Subcutaneous abdominal adipose tissue (tissue), 5 donors: Measurements from ENCODE around the gene BTBD7.

ENCODE experiments used
- H3K27ac ChIP-seq: one replicate; pipeline ENCODE4 v1.7.0; 2013; ENCODE audit warnings: low read depth, mild to moderate bottlenecking, inconsistent platforms, low read length, moderate library complexity
- H3K27me3 ChIP-seq, 5 donors: one replicate each; pipeline ENCODE4 v1.7.0; 2013; ENCODE audit warnings: low read length in 5 of 5, inconsistent platforms in 1 of 5; ENCODE audit not compliant: control insufficient read depth in 5 of 5, insufficient read depth in 4 of 5
- H3K36me3 ChIP-seq, 5 donors: one replicate each; pipeline ENCODE4 v1.7.0; 2013; ENCODE audit warnings: low read length in 5 of 5; ENCODE audit not compliant: control insufficient read depth in 5 of 5, insufficient read depth in 5 of 5
- H3K4me1 ChIP-seq, 5 donors: one replicate each; pipeline ENCODE4 v1.7.0; 2013; ENCODE audit warnings: low read length in 5 of 5, mild to moderate bottlenecking in 3 of 5, moderate library complexity in 1 of 5; ENCODE audit not compliant: control insufficient read depth in 5 of 5, insufficient read depth in 5 of 5
- H3K4me3 ChIP-seq, 5 donors: one replicate each; pipeline ENCODE4 v1.7.0; 2013; ENCODE audit warnings: low read length in 5 of 5, low read depth in 1 of 5
- H3K9ac ChIP-seq, 5 donors: one replicate each; pipeline ENCODE4 v1.7.0; 2013; ENCODE audit warnings: low read length in 5 of 5, mild to moderate bottlenecking in 4 of 5, moderate library complexity in 3 of 5
- H3K9me3 ChIP-seq, 5 donors: one replicate each; pipeline ENCODE4 v1.7.0; 2013; ENCODE audit warnings: low read length in 5 of 5; ENCODE audit not compliant: control insufficient read depth in 5 of 5
- donor health status: healthy.
- donor health status: healthy.
- donor health status: healthy.
- donor health status: healthy.
- donor health status: healthy.

The BTBD7 gene

GRCh38 chr14:93304771-93305170 lies 28.1 kb downstream of the BTBD7 start:
- H3K36me3 ChIP-seq, result no peaks in the 10 kb centered on the region
- H3K4me3 ChIP-seq, result no peak overlapping the region
- H3K9me3 ChIP-seq, result no peaks in the 10 kb centered on the region
- H3K4me1 ChIP-seq, result peaks cover 2 to 41% (median 36%) of the 10 kb centered on the region in 5 donors
- H3K27ac ChIP-seq, result no peak overlapping the region
- no peaks in the 10 kb centered on the region for H3K27me3 ChIP-seq
- H3K9ac ChIP-seq, result no peak overlapping the region

- no peaks in the 10 kb centered on the region for H3K9me3 ChIP-seq
- H3K27ac ChIP-seq, result no peak overlapping the region
- H3K4me1 ChIP-seq, result peaks cover 5 to 40% (median 39%) of the 10 kb centered on the region in 5 donors
- H3K9ac ChIP-seq, result no peak overlapping the region
- no peaks in the 10 kb centered on the region for H3K27me3 ChIP-seq
- no peaks in the 10 kb centered on the region for H3K36me3 ChIP-seq
- no peak overlapping the region for H3K4me3 ChIP-seq
Measured at GRCh38 chr14:93303659-93304058, 29.2 kb downstream of the BTBD7 start.

GRCh38 chr14:93302688-93303581 lies 29.9 kb downstream of the BTBD7 start:
- H3K9ac ChIP-seq, result no peak overlapping the region
- peaks cover 5 to 40% (median 38%) of the 10 kb centered on the region in 5 donors for H3K4me1 ChIP-seq
- no peaks in the 10 kb centered on the region for H3K27me3 ChIP-seq
- H3K4me3 ChIP-seq, result no peak overlapping the region
- no peaks in the 10 kb centered on the region for H3K9me3 ChIP-seq
- no peaks in the 10 kb centered on the region for H3K36me3 ChIP-seq
- H3K27ac ChIP-seq, result no peak overlapping the region

GRCh38 chr14:93301821-93302447 lies 30.9 kb downstream of the BTBD7 start:
- Histone ChIP-seq H3K27ac (no peak overlapping the region), H3K4me1 (peaks cover 5 to 35% (median 33%) of the 10 kb centered on the region in 5 donors), H3K9ac (peak overlapping the region in 1 of 5 donors; percentile 7), H3K27me3 (no peaks in the 10 kb centered on the region), H3K4me3 (no peak overlapping the region), H3K9me3 (no peaks in the 10 kb centered on the region), H3K36me3 (no peaks in the 10 kb centered on the region)

GRCh38 chr14:93299866-93300265 lies 33.0 kb downstream of the BTBD7 start:
- Histone ChIP-seq H3K27ac (peak overlapping the region; percentile 32), H3K4me3 (no peak overlapping the region), H3K9me3 (no peaks in the 10 kb centered on the region), H3K36me3 (no peaks in the 10 kb centered on the region), H3K27me3 (no peaks in the 10 kb centered on the region), H3K9ac (peak overlapping the region in 1 of 5 donors; percentile 35), H3K4me1 (peaks cover 5 to 33% (median 27%) of the 10 kb centered on the region in 5 donors)

- H3K9me3 ChIP-seq, result no peaks in the 10 kb centered on the region
- H3K36me3 ChIP-seq, result peaks cover 0 to 2% (median 0%) of the 10 kb centered on the region in 5 donors
- no peaks in the 10 kb centered on the region for H3K27me3 ChIP-seq
- H3K27ac ChIP-seq, result peak overlapping the region; percentile 32
- peaks cover 5 to 29% (median 23%) of the 10 kb centered on the region in 5 donors for H3K4me1 ChIP-seq
- H3K4me3 ChIP-seq, result no peak overlapping the region
- peak overlapping the region in 1 of 5 donors; percentile 35 for H3K9ac ChIP-seq
Measured at GRCh38 chr14:93299416-93299815, 33.4 kb downstream of the BTBD7 start.

- H3K27ac ChIP-seq, result no peak overlapping the region
- no peak overlapping the region for H3K4me3 ChIP-seq
- H3K27me3 ChIP-seq, result no peaks in the 10 kb centered on the region
- peaks cover 5 to 17% (median 15%) of the 10 kb centered on the region in 5 donors for H3K4me1 ChIP-seq
- no peaks in the 10 kb centered on the region for H3K9me3 ChIP-seq
- H3K9ac ChIP-seq, result no peak overlapping the region
- peaks cover 0 to 11% (median 4%) of the 10 kb centered on the region in 5 donors for H3K36me3 ChIP-seq
Measured at GRCh38 chr14:93295541-93296220, 37.2 kb downstream of the BTBD7 start.

GRCh38 chr14:93286212-93286890 lies 46.5 kb downstream of the BTBD7 start:
- Histone ChIP-seq H3K27ac (no peak overlapping the region), H3K9me3 (no peaks in the 10 kb centered on the region), H3K4me3 (no peak overlapping the region), H3K27me3 (no peaks in the 10 kb centered on the region), H3K36me3 (peaks cover 3 to 6% (median 4%) of the 10 kb centered on the region in 5 donors), H3K9ac (no peak overlapping the region), H3K4me1 (peaks cover 0 to 12% (median 2%) of the 10 kb centered on the region in 5 donors)

GRCh38 chr14:93285044-93285443 lies 47.8 kb downstream of the BTBD7 start:
- Histone ChIP-seq H3K27ac (no peak overlapping the region), H3K4me3 (no peak overlapping the region), H3K9me3 (no peaks in the 10 kb centered on the region), H3K27me3 (no peaks in the 10 kb centered on the region), H3K36me3 (peaks cover 3 to 6% (median 4%) of the 10 kb centered on the region in 5 donors), H3K9ac (no peak overlapping the region), H3K4me1 (peaks cover 0 to 12% (median 2%) of the 10 kb centered on the region in 5 donors)
